ENCODE measurements around the gene ST6GALNAC4. TPM values are rescaled to one million over a fixed set of nuclear protein-coding genes. Genes with fewer than 3 reads are reported as not detected.
A peak's percentile ranks its signal among the peaks of the same experiment; 100 is the strongest.

Gene ST6GALNAC4
- total RNA-seq, 1 donor from 2014 or later, result 5.5 TPM

DNA sequence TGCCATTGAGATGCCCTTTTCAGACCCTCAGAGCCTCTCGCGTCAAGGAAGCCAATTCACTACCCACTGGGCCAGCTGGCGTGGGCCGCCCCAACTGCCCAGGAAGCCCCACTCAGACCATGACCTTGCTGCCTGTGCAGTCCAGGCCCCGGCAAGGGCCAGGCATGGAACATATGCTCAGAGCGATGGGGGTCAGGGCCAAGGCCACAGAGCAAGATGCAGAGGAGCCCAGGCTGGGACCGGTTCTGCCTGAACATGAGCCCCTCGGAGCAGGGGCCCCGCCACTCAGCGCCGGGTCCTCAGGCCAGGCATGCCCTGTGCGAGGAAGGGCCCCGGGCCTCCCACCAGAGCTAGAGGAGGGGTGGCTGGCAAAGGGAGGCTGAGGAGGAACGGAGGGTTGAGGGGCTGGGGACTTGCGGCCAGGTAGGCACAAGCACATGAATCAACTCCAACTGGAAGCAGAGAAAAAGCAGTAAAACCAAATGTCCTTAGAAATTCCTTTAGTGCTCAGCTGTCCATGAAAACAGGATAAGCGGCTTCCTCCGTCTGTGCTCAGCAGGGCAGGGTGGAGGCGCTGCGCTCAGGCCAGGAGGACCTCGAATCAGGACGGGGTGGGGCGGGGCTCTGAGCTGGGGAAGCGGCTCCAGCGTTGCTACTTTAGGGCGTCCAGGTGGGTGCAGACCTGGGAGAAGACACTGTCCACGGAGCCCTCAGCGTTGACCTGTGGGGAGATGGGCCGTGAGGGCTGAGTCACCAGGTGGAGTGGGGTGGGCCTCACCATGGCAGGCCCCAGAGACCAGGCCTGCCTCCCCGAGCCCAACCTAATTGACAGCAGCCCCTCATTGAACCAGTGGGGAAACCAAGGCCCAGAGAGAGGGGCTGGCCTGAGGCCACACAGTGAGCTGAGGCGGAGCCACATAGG, 49.2 kb downstream of the ST6GALNAC4 start:
- peaks cover 3% of the 10 kb centered on the region for H3K36me3 Mint-ChIP-seq
- H3K4me1 Mint-ChIP-seq, result peaks cover 44% of the 10 kb centered on the region
- no peaks in the 10 kb centered on the region for H3K36me3 ChIP-seq
- H4K20me1 ChIP-seq (ENCODE audit: low read depth), result no peaks in the 10 kb centered on the region
- no peak overlapping the region for H3K27ac ChIP-seq
- H2AFZ ChIP-seq (replicated peaks), result no peak overlapping the region
- H3K9me3 ChIP-seq (ENCODE audit: low read depth), result no peaks in the 10 kb centered on the region
- H3K4me1 ChIP-seq, result no peaks in the 10 kb centered on the region
- no peaks in the 10 kb centered on the region for H3K9me3 Mint-ChIP-seq
- H3K27me3 ChIP-seq, result no peaks in the 10 kb centered on the region
- H3K9ac ChIP-seq, result no peak overlapping the region
- no peaks in the 10 kb centered on the region for H3K79me2 ChIP-seq (ENCODE audit: low read depth)
- peaks cover 8% of the 10 kb centered on the region for H3K27me3 Mint-ChIP-seq (ENCODE audit: insufficient read depth, low read depth)
- TF ChIP-seq EZH2 (IDR thresholded peaks at IDR 0.05), result no peak
- TF ChIP-seq EZH2phosphoT487 (IDR thresholded peaks at IDR 0.05), result no peak
- TF ChIP-seq, protein P1, sequence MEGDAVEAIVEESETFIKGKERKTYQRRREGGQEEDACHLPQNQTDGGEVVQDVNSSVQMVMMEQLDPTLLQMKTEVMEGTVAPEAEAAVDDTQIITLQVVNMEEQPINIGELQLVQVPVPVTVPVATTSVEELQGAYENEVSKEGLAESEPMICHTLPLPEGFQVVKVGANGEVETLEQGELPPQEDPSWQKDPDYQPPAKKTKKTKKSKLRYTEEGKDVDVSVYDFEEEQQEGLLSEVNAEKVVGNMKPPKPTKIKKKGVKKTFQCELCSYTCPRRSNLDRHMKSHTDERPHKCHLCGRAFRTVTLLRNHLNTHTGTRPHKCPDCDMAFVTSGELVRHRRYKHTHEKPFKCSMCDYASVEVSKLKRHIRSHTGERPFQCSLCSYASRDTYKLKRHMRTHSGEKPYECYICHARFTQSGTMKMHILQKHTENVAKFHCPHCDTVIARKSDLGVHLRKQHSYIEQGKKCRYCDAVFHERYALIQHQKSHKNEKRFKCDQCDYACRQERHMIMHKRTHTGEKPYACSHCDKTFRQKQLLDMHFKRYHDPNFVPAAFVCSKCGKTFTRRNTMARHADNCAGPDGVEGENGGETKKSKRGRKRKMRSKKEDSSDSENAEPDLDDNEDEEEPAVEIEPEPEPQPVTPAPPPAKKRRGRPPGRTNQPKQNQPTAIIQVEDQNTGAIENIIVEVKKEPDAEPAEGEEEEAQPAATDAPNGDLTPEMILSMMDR (IDR thresholded peaks at IDR 0.05), result no peak
- H3K4me2 ChIP-seq, result no peak overlapping the region
- H3K4me3 ChIP-seq, result no peak overlapping the region
- DNase-seq (ENCODE audit: low spot score), result peak; percentile 37
- no peaks in the 10 kb centered on the region for H3F3A ChIP-seq (ENCODE audit: low read depth)
- no peak overlapping the region for H3K27ac Mint-ChIP-seq
- H3K4me3 Mint-ChIP-seq, result no peak overlapping the region

DNA sequence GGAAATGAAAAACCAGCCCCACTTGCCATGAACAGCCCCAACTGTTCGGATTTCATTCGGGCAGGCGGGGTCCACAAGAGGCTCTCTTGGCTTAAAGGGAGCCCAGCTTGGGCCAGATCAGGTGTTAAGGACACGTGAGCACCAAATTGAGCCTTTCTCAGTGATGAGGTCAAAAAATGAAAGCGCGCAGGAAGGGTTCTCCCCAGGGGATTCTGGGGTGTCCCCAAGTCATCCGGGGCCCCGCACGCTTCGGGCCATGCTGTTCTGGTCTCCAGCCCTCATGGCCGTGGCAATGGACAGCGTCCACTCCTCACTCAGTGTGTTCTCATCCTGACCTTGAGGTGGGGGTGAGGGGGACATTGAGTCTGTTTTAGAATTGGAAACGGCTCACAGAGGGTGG, 50.3 kb downstream of the ST6GALNAC4 start:
- H3K4me2 ChIP-seq, result no peak overlapping the region
- H3K9ac ChIP-seq, result no peak overlapping the region
- Mint-ChIP-seq H3K27ac (no peak overlapping the region), H3K27me3 (ENCODE audit: insufficient read depth, low read depth) (peaks cover 4% of the 10 kb centered on the region), H3K36me3 (peaks cover 3% of the 10 kb centered on the region), H3K9me3 (no peaks in the 10 kb centered on the region), H3K4me1 (peaks cover 34% of the 10 kb centered on the region), H3K4me3 (no peak overlapping the region)
- no peak overlapping the region for H2AFZ ChIP-seq (replicated peaks)
- no peaks in the 10 kb centered on the region for H3K36me3 ChIP-seq
- H3K4me1 ChIP-seq, result no peaks in the 10 kb centered on the region
- no peaks in the 10 kb centered on the region for H3K79me2 ChIP-seq (ENCODE audit: low read depth)
- no peaks in the 10 kb centered on the region for H3K9me3 ChIP-seq (ENCODE audit: low read depth)
- TF ChIP-seq EZH2phosphoT487 (IDR thresholded peaks at IDR 0.05) (no peak), EZH2 (IDR thresholded peaks at IDR 0.05) (no peak)
- TF ChIP-seq, protein P1 (IDR thresholded peaks at IDR 0.05), result no peak
- no peaks in the 10 kb centered on the region for H3F3A ChIP-seq (ENCODE audit: low read depth)
- H3K27ac ChIP-seq, result no peak overlapping the region
- no peak overlapping the region for H3K4me3 ChIP-seq
- H4K20me1 ChIP-seq (ENCODE audit: low read depth), result no peaks in the 10 kb centered on the region
- no peak for DNase-seq (ENCODE audit: low spot score)
- H3K27me3 ChIP-seq, result no peaks in the 10 kb centered on the region

DNA sequence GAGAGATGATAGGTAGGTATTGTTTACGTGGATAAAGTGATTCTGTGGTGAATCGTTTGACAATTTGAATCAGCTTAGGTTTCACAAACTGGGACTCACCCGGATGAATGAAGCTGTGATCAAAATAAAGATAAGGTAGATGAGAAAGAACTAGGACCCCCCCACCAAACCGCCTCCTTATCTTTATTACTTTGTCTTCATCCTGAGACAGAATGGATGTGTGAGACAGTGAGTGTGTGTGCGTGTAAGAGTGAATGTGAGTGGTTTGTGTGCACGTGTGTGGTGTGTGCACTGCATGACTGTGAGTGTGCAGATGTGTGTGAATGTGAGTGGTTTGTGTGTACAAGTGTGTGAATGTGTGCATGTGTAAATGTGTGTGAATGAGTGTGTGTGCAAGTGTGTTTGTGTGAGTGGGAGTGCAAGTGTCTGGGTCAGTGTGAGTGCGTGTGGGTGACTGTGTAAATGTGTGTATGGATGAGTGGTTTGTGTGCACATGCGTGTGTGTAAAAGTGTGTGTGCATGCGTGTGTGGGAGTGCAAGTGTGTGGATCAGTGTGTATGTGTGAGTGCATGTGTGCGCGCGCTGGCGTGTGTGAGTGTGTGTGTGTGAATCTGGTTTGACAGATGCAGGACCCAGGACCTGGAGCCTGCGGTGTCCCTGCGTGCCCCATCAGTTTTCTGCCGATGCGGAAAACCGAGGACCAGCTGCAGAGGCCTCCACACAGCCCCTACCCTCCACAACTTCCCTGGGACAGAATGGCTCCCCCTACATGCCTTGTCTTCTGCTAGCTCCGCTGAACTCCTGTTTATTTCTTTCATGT, 51.0 kb downstream of the ST6GALNAC4 start:
- Mint-ChIP-seq H3K4me1 (peaks cover 30% of the 10 kb centered on the region), H3K27me3 (ENCODE audit: insufficient read depth, low read depth) (peaks cover 2% of the 10 kb centered on the region), H3K27ac (peak overlapping the region; percentile 1), H3K36me3 (peaks cover 3% of the 10 kb centered on the region), H3K4me3 (peak overlapping the region; percentile 14), H3K9me3 (no peaks in the 10 kb centered on the region)
- Histone ChIP-seq H3F3A (ENCODE audit: low read depth) (no peaks in the 10 kb centered on the region), H3K9ac (no peak overlapping the region), H2AFZ (replicated peaks) (no peak overlapping the region), H3K36me3 (no peaks in the 10 kb centered on the region), H3K4me1 (no peaks in the 10 kb centered on the region), H3K27me3 (no peaks in the 10 kb centered on the region), H3K79me2 (ENCODE audit: low read depth) (no peaks in the 10 kb centered on the region), H3K4me2 (no peak overlapping the region), H3K9me3 (ENCODE audit: low read depth) (no peaks in the 10 kb centered on the region), H4K20me1 (ENCODE audit: low read depth) (no peaks in the 10 kb centered on the region), H3K4me3 (no peak overlapping the region), H3K27ac (no peak overlapping the region)
- DNase-seq (ENCODE audit: low spot score), result no peak
- no peak for TF ChIP-seq EZH2 (IDR thresholded peaks at IDR 0.05)
- no peak for TF ChIP-seq EZH2phosphoT487 (IDR thresholded peaks at IDR 0.05)
- TF ChIP-seq, protein P1 (IDR thresholded peaks at IDR 0.05), result no peak
